HG03469 (cell line): ENCODE measurements around the gene KAZN.
"Not testable (repeated sequence)": the region's sequence is repeated elsewhere in the genome, so short reads cannot be mapped to it uniquely, and the experiment has no call there.

ENCODE experiments used
- ATAC-seq: cut with Tn5 transposase; IDR thresholded peaks from one replicate; pipeline ENCODE4 v1.9.1; 2021; ENCODE audit warnings: mild to moderate bottlenecking, moderate library complexity, moderate number of reproducible peaks; ENCODE audit not compliant: unreplicated experiment

The KAZN gene

GRCh38 chr1:14598498-14599182, at the start of gene KAZN:
Gene KAZN, plus strand, starts transcription at chr1:14598685.
- no peak for ATAC-seq

GRCh38 chr1:14549897-14550620, 48.4 kb upstream of the KAZN start:
- ATAC-seq: no peak

GRCh38 chr1:14551386-14551785, 47.1 kb upstream of the KAZN start:
- ATAC-seq: no peak

- ATAC-seq: no peak
Observed at GRCh38 chr1:14552246-14552965, 46.1 kb upstream of the KAZN start.

- ATAC-seq: no peak
Observed at GRCh38 chr1:14553711-14554110, 44.8 kb upstream of the KAZN start.

GRCh38 chr1:14555091-14555490, 43.4 kb upstream of the KAZN start:
- ATAC-seq: no peak

- ATAC-seq: no peak
Observed at GRCh38 chr1:14561014-14561693, 37.3 kb upstream of the KAZN start.

- ATAC-seq: no peak
Observed at GRCh38 chr1:14565090-14565489, 33.4 kb upstream of the KAZN start.

GRCh38 chr1:14567056-14567455, 31.4 kb upstream of the KAZN start:
- no peak for ATAC-seq

GRCh38 chr1:14567903-14568302, 30.6 kb upstream of the KAZN start:
- ATAC-seq: no peak

GRCh38 chr1:14568716-14569355, 29.6 kb upstream of the KAZN start:
- no peak for ATAC-seq

- no peak for ATAC-seq
Observed at GRCh38 chr1:14570514-14570913, 28.0 kb upstream of the KAZN start.

- ATAC-seq: no peak
Observed at GRCh38 chr1:14571810-14572767, 26.4 kb upstream of the KAZN start.

GRCh38 chr1:14572861-14573260, 25.6 kb upstream of the KAZN start:
- ATAC-seq: no peak

- no peak for ATAC-seq
Observed at GRCh38 chr1:14576155-14576554, 22.3 kb upstream of the KAZN start.

GRCh38 chr1:14577261-14577660, 21.2 kb upstream of the KAZN start:
- ATAC-seq: no peak

- ATAC-seq: no peak
Observed at GRCh38 chr1:14578156-14578555, 20.3 kb upstream of the KAZN start.

- ATAC-seq: not testable (repeated sequence)
Observed at GRCh38 chr1:14580295-14580694, 18.2 kb upstream of the KAZN start.

- no peak for ATAC-seq
Observed at GRCh38 chr1:14580986-14581385, 17.5 kb upstream of the KAZN start.

- ATAC-seq: no peak
Observed at GRCh38 chr1:14583788-14584187, 14.7 kb upstream of the KAZN start.
